NT2/D1 (cell line): Measurements from ENCODE around the gene GATA3.

Experiments
- SUZ12 ChIP-seq: IDR thresholded peaks from 2 replicates; pipeline ENCODE4 v1.6.1; 2011; ENCODE audit not compliant: insufficient read length, insufficient read depth; ENCODE audit errors: extremely low read depth
- YY1 ChIP-seq: IDR thresholded peaks from 2 replicates; pipeline ENCODE4 v1.6.1; 2011; ENCODE audit not compliant: insufficient read length, insufficient read depth
- ZNF274 ChIP-seq: IDR thresholded peaks from 2 replicates; pipeline ENCODE4 v1.6.1; 2011; ENCODE audit warnings: mild to moderate bottlenecking, low read depth, low read length

- TF ChIP-seq ZNF274 (no peak), YY1 (no peak), SUZ12 (no peak)
Measured at GRCh38 chr10:8105932-8106331, 51.4 kb downstream of the GATA3 start.
